ENCODE data around the gene USP17L28.
"Not testable (repeated sequence)": the region's sequence is repeated elsewhere in the genome, so short reads cannot be mapped to it uniquely, and the experiment has no call there.

Gene USP17L28

GRCh38 chr4:9353338-9353737 lies 4.6 kb downstream of the USP17L28 start, which contains the start of gene USP17L29:
Gene USP17L29, plus strand, starts transcription at chr4:9353638. Its CDS starts 0 bp downstream, at chr4:9353638.
- H3K36me3 ChIP-seq (replicated peaks; ENCODE audit: insufficient read depth, low read length); H3K9ac ChIP-seq (ENCODE audit: low read length); H3K4me2 ChIP-seq (ENCODE audit: low read depth, low read length); DNase-seq; H3K4me3 ChIP-seq (ENCODE audit: low read length); H3F3A ChIP-seq (ENCODE audit: insufficient read depth, low read length); H3K4me1 ChIP-seq (ENCODE audit: low read length); H3K27ac ChIP-seq (ENCODE audit: low read length); H3K9me2 ChIP-seq (replicated peaks; ENCODE audit: insufficient read depth, low read length); H4K20me1 ChIP-seq (ENCODE audit: insufficient read depth, low read length); H3K27me3 ChIP-seq (replicated peaks; ENCODE audit: insufficient read depth, low read length); H3K9me3 ChIP-seq (replicated peaks; ENCODE audit: insufficient read depth, low read length); H2AFZ ChIP-seq (ENCODE audit: low read length); H3K79me2 ChIP-seq (ENCODE audit: low read length): not testable (repeated sequence)

GRCh38 chr4:9362829-9363228 lies 14.1 kb downstream of the USP17L28 start, which contains the start of gene USP17L30:
Gene USP17L30, plus strand, starts transcription at chr4:9363129. Its CDS starts 0 bp downstream, at chr4:9363129.
- not testable (repeated sequence) for H3K36me3 ChIP-seq (replicated peaks; ENCODE audit: insufficient read depth, low read length); H3K79me2 ChIP-seq (ENCODE audit: low read length); H2AFZ ChIP-seq (ENCODE audit: low read length); H3K9ac ChIP-seq (ENCODE audit: low read length); H3F3A ChIP-seq (ENCODE audit: insufficient read depth, low read length); H3K9me3 ChIP-seq (replicated peaks; ENCODE audit: insufficient read depth, low read length); H3K9me2 ChIP-seq (replicated peaks; ENCODE audit: insufficient read depth, low read length); DNase-seq; H3K27ac ChIP-seq (ENCODE audit: low read length); H4K20me1 ChIP-seq (ENCODE audit: insufficient read depth, low read length); H3K4me1 ChIP-seq (ENCODE audit: low read length); H3K27me3 ChIP-seq (replicated peaks; ENCODE audit: insufficient read depth, low read length); H3K4me3 ChIP-seq (ENCODE audit: low read length); H3K4me2 ChIP-seq (ENCODE audit: low read depth, low read length)

- not testable (repeated sequence) for H3K9me3 ChIP-seq (replicated peaks; ENCODE audit: insufficient read depth, low read length); H3K36me3 ChIP-seq (replicated peaks; ENCODE audit: insufficient read depth, low read length); H3F3A ChIP-seq (ENCODE audit: insufficient read depth, low read length); H4K20me1 ChIP-seq (ENCODE audit: insufficient read depth, low read length); H3K27ac ChIP-seq (ENCODE audit: low read length); H3K27me3 ChIP-seq (replicated peaks; ENCODE audit: insufficient read depth, low read length); H3K4me1 ChIP-seq (ENCODE audit: low read length); H3K79me2 ChIP-seq (ENCODE audit: low read length); H2AFZ ChIP-seq (ENCODE audit: low read length); H3K9ac ChIP-seq (ENCODE audit: low read length); H3K4me2 ChIP-seq (ENCODE audit: low read depth, low read length); H3K4me3 ChIP-seq (ENCODE audit: low read length); H3K9me2 ChIP-seq (replicated peaks; ENCODE audit: insufficient read depth, low read length); DNase-seq
These were observed 31.2 kb downstream of the USP17L28 start for GRCh38 chr4:9379881-9380280.

GRCh38 chr4:9381012-9381534 lies 32.4 kb downstream of the USP17L28 start:
- H4K20me1 ChIP-seq (ENCODE audit: insufficient read depth, low read length); H3K9me2 ChIP-seq (replicated peaks; ENCODE audit: insufficient read depth, low read length); H3K36me3 ChIP-seq (replicated peaks; ENCODE audit: insufficient read depth, low read length); H3K9me3 ChIP-seq (replicated peaks; ENCODE audit: insufficient read depth, low read length); H3K4me1 ChIP-seq (ENCODE audit: low read length); H3K79me2 ChIP-seq (ENCODE audit: low read length); H3K27me3 ChIP-seq (replicated peaks; ENCODE audit: insufficient read depth, low read length); H3F3A ChIP-seq (ENCODE audit: insufficient read depth, low read length); H3K27ac ChIP-seq (ENCODE audit: low read length): not testable (repeated sequence)
- peak; percentile 18 for DNase-seq
- peak overlapping the region; percentile 60; the same call in 1 of the 2 replicates for H3K4me2 ChIP-seq (ENCODE audit: low read depth, low read length)
- peak overlapping the region; percentile 33; the same call in 1 of the 2 replicates for H3K9ac ChIP-seq (ENCODE audit: low read length)
- TF ChIP-seq CTCF (IDR thresholded peaks at IDR 0.05; ENCODE audit: low read length): peak; percentile 32
- peak overlapping the region; percentile 55; the same call in 1 of the 2 replicates for H3K4me3 ChIP-seq (ENCODE audit: low read length)
- peak overlapping the region; percentile 80 for H2AFZ ChIP-seq (ENCODE audit: low read length)

- H3K79me2 ChIP-seq (ENCODE audit: low read length): no peaks in the 10 kb centered on the region
- H4K20me1 ChIP-seq (ENCODE audit: insufficient read depth, low read length): no peaks in the 10 kb centered on the region
- no peak overlapping the region for H3K4me2 ChIP-seq (ENCODE audit: low read depth, low read length)
- no peak overlapping the region for H2AFZ ChIP-seq (ENCODE audit: low read length)
- no peaks in the 10 kb centered on the region for H3K27me3 ChIP-seq (replicated peaks; ENCODE audit: insufficient read depth, low read length)
- no peaks in the 10 kb centered on the region for H3K4me1 ChIP-seq (ENCODE audit: low read length)
- no peak overlapping the region for H3K4me3 ChIP-seq (ENCODE audit: low read length)
- no peak for DNase-seq
- H3F3A ChIP-seq (ENCODE audit: insufficient read depth, low read length): no peaks in the 10 kb centered on the region
- H3K27ac ChIP-seq (ENCODE audit: low read length): no peak overlapping the region
- no peaks in the 10 kb centered on the region for H3K9me3 ChIP-seq (replicated peaks; ENCODE audit: insufficient read depth, low read length)
- no peaks in the 10 kb centered on the region for H3K36me3 ChIP-seq (replicated peaks; ENCODE audit: insufficient read depth, low read length)
- TF ChIP-seq EZH2phosphoT487 (IDR thresholded peaks at IDR 0.05; ENCODE audit: low read length) (no peak), EZH2 (optimal IDR thresholded peaks at IDR 0.05; ENCODE audit: low read depth, low read length) (no peak), CTCF (IDR thresholded peaks at IDR 0.05; ENCODE audit: low read length) (no peak)
- H3K9me2 ChIP-seq (replicated peaks; ENCODE audit: insufficient read depth, low read length): no peaks in the 10 kb centered on the region
- H3K9ac ChIP-seq (ENCODE audit: low read length): no peak overlapping the region
These were observed 35.4 kb downstream of the USP17L28 start for GRCh38 chr4:9384126-9384525.

GRCh38 chr4:9389001-9389400 lies 40.3 kb downstream of the USP17L28 start:
- H3K27me3 ChIP-seq (replicated peaks; ENCODE audit: insufficient read depth, low read length); H4K20me1 ChIP-seq (ENCODE audit: insufficient read depth, low read length); H2AFZ ChIP-seq (ENCODE audit: low read length); DNase-seq; H3K27ac ChIP-seq (ENCODE audit: low read length); H3K4me2 ChIP-seq (ENCODE audit: low read depth, low read length); H3K4me1 ChIP-seq (ENCODE audit: low read length); H3K4me3 ChIP-seq (ENCODE audit: low read length); H3K79me2 ChIP-seq (ENCODE audit: low read length); H3F3A ChIP-seq (ENCODE audit: insufficient read depth, low read length); H3K36me3 ChIP-seq (replicated peaks; ENCODE audit: insufficient read depth, low read length); H3K9ac ChIP-seq (ENCODE audit: low read length); H3K9me3 ChIP-seq (replicated peaks; ENCODE audit: insufficient read depth, low read length); H3K9me2 ChIP-seq (replicated peaks; ENCODE audit: insufficient read depth, low read length): not testable (repeated sequence)
